Measurements from ENCODE around the gene UBXN10.

Gene UBXN10

GRCh38 chr1:20234788-20235535 is 49.1 kb downstream of the UBXN10 start:
- no peak for DNase-seq (ENCODE audit: low read depth)

DNA sequence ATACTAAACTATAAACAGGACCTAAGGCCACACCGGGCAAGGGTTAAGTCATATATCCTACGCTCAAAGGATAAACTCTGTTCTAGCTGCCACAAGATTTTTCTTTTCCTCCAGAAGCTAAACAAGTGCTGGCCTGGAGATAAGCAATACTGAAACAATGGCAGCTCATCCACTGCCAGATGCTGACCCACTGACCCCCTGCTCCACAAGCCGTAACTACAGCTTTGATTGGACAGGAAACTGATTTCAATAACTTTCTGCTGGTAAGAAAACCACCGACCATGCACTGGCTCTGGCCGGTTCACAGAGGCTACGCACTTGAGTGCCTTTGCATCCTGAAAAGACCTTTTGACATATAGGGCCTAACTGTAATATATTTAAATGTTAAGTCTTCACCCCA is 51.8 kb downstream of the UBXN10 start:
- no peak for DNase-seq (ENCODE audit: low read depth)

- no peak for DNase-seq (ENCODE audit: low read depth)
These were observed 54.1 kb downstream of the UBXN10 start for GRCh38 chr1:20240012-20240411.

DNA sequence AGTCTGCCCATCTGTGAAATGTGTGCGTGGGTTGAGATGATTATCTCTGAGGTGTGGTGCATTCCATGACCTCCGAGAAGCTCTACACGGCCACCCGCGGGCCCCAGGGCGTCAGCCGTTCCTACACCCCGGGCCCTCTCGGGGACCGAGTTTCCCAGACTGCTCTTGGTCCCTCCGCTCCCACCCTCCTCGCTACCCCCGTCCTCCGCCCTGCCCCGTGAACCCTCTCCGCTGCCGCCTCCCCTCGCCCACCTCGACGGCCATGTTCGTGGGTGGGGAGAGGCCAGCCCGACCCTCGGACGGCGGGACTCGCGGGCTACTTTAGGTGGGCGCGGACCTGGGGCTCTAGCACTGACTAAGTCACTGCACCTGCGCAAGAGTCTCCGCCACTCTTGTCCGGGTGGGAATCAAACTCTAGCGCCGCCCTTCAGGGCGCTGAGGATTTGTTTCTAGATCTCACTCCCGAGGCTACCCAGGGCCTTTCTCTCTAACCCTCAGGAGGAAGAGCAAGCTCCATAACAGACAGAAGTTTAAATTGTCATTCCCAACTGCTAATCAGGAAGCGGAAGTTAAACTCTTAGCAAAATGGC is 57.1 kb downstream of the UBXN10 start:
- DNase-seq (ENCODE audit: low read depth) = no peak

Measured in stimulated activated CD8-positive, alpha-beta memory T cell treated with anti-CD3 and anti-CD28 coated beads, Interleukin-15, amount 100 ng/mL, for 1 hour (primary cell).